H1 (cell line): ENCODE measurements around the gene OR4D11. TPM values are rescaled to one million over a fixed set of nuclear protein-coding genes. Genes with fewer than 3 reads are reported as not detected.

Experiments used
- CTCF ChIA-PET: fragments of 300-600 bp; sonication (Branson Sonifier 250); formaldehyde crosslinking; loops from one replicate; lab custom pipeline; 2021; ENCODE audit not compliant: partially characterized antibody; lab: Charles Lee
- POLR2A ChIA-PET: fragments of 300-600 bp; sonication (Branson Sonifier 250); formaldehyde crosslinking; loops from one replicate; lab custom pipeline; 2021; ENCODE audit warnings: inconsistent platforms; ENCODE audit not compliant: partially characterized antibody; lab: Charles Lee
- DNase-seq, 2 experiments: peaks; one replicate each; pipeline versions ENCODE4 v3.0.0 to v3.0.0-alpha.2; 2010 to 2022; ENCODE audit warnings: low spot score in 2 of 2, low read depth in 1 of 2, mixed read lengths in 1 of 2
- FAIRE-seq: peaks from 2 replicates; lab custom pipeline; 2011; peaks lifted over from hg19 to GRCh38; lab: Jason Lieb, UNC
- H2AFZ ChIP-seq: 2 replicates; pipeline ENCODE4 v1.8.1; 2012; ENCODE audit warnings: low read length, inconsistent platforms
- H2AK5ac ChIP-seq: 2 replicates; pipeline ENCODE4 v1.6.1; 2013; ENCODE audit warnings: low read depth, low read length
- H2BK120ac ChIP-seq: replicated peaks from 2 replicates; pipeline ENCODE3; 2013; ENCODE audit warnings: low read depth, low read length, inconsistent platforms
- H2BK12ac ChIP-seq: 2 replicates; pipeline ENCODE4 v1.6.1; 2013; ENCODE audit warnings: low read depth, low read length
- H2BK15ac ChIP-seq: 2 replicates; pipeline ENCODE4 v1.6.1; 2013; ENCODE audit warnings: low read length
- H2BK20ac ChIP-seq: 2 replicates; pipeline ENCODE4 v1.6.1; 2013; ENCODE audit warnings: low read length
- H2BK5ac ChIP-seq: 2 replicates; pipeline ENCODE4 v1.6.1; 2013; ENCODE audit warnings: low read depth, low read length
- H3K14ac ChIP-seq: 2 replicates; pipeline ENCODE4 v1.6.1; 2013; ENCODE audit warnings: inconsistent platforms; ENCODE audit not compliant: insufficient read length
- H3K18ac ChIP-seq: 2 replicates; pipeline ENCODE4 v1.6.1; 2013; ENCODE audit warnings: low read length; ENCODE audit errors: extremely low read depth
- H3K23ac ChIP-seq: 2 replicates; pipeline ENCODE4 v1.6.1; 2013; ENCODE audit warnings: inconsistent platforms; ENCODE audit not compliant: insufficient read length
- H3K23me2 ChIP-seq: 2 replicates; pipeline ENCODE4 v1.6.1; 2013; ENCODE audit warnings: low read depth, low read length
- H3K27ac ChIP-seq: 2 replicates; pipeline ENCODE4 v1.6.1; 2011; ENCODE audit warnings: low read depth, low read length, inconsistent platforms
- H3K27me3 ChIP-seq, 4 experiments: replicated peaks in 1 of 4; 1 replicate in 1 of 4; 2 replicates in 3 of 4; pipeline versions ENCODE4 v1.6.1 to v1.8.1; 2011 to 2013; ENCODE audit warnings: low read length in 3 of 4, mild to moderate bottlenecking in 3 of 4, inconsistent platforms in 2 of 4, mixed read lengths in 2 of 4, moderate library complexity in 1 of 4; ENCODE audit not compliant: control insufficient read depth in 3 of 4, insufficient read depth in 3 of 4; ENCODE audit errors: extremely low read depth in 1 of 4
- H3K36me3 ChIP-seq, 4 experiments: 2 replicates each; pipeline versions ENCODE4 v1.6.1 to v1.8.1; 2011 to 2013; ENCODE audit warnings: mild to moderate bottlenecking in 4 of 4, low read length in 3 of 4, moderate library complexity in 2 of 4, control low read depth in 1 of 4, inconsistent platforms in 1 of 4; ENCODE audit not compliant: insufficient read depth in 4 of 4, control insufficient read depth in 2 of 4
- H3K4ac ChIP-seq: replicated peaks from 2 replicates; pipeline ENCODE3; 2013; ENCODE audit warnings: low read length, low read depth, mixed read lengths, inconsistent platforms; ENCODE audit not compliant: insufficient read length
- H3K4me1 ChIP-seq, 4 experiments: replicated peaks in 1 of 4; 1 replicate in 1 of 4; 2 replicates in 3 of 4; pipeline versions ENCODE4 v1.6.1 to v1.8.1; 2011 to 2013; ENCODE audit warnings: low read length in 3 of 4, inconsistent platforms in 2 of 4, mixed read lengths in 1 of 4; ENCODE audit not compliant: insufficient read depth in 4 of 4, control insufficient read depth in 3 of 4
- H3K4me2 ChIP-seq, 2 experiments: 2 replicates each; pipeline versions ENCODE4 v1.6.1 to v1.8.1; 2011 to 2013; ENCODE audit warnings: low read depth in 2 of 2, low read length in 2 of 2, control low read depth in 1 of 2, inconsistent platforms in 1 of 2, mild to moderate bottlenecking in 1 of 2; ENCODE audit not compliant: insufficient read depth in 1 of 2
- H3K4me3 ChIP-seq, 4 experiments: fragments of 200-600, 300-600 bp in 1 of 4; sonication (generic), shearing (Covaris generic), sonication (Bioruptor Twin) in 1 of 4; 2 replicates each; pipeline versions ENCODE4 v1.5.1 to v1.8.1; 2011 to 2016; ENCODE audit warnings: low read length in 4 of 4, low read depth in 3 of 4, control low read depth in 2 of 4, inconsistent platforms in 2 of 4, mild to moderate bottlenecking in 2 of 4, mixed read lengths in 1 of 4, moderate library complexity in 1 of 4; ENCODE audit not compliant: insufficient read depth in 2 of 4; ENCODE audit errors: extremely low read depth in 1 of 4
- H3K56ac ChIP-seq: replicated peaks from 2 replicates; pipeline ENCODE3; 2013; ENCODE audit warnings: low read depth, mild to moderate bottlenecking, mixed read lengths, low read length, inconsistent platforms; ENCODE audit not compliant: insufficient read length
- H3K79me1 ChIP-seq: 2 replicates; pipeline ENCODE4 v1.6.1; 2013; ENCODE audit warnings: low read depth, low read length, control low read depth
- H3K79me2 ChIP-seq, 2 experiments: 2 replicates each; pipeline versions ENCODE4 v1.6.1 to v1.8.1; 2012 to 2013; ENCODE audit warnings: low read length in 2 of 2, mild to moderate bottlenecking in 2 of 2, inconsistent platforms in 1 of 2; ENCODE audit not compliant: insufficient read depth in 2 of 2, control insufficient read depth in 1 of 2
- H3K9ac ChIP-seq, 4 experiments: replicated peaks in 1 of 4; 1 replicate in 1 of 4; 2 replicates in 3 of 4; pipeline versions ENCODE4 v1.6.1 to v1.8.1; 2011 to 2013; ENCODE audit warnings: low read depth in 3 of 4, low read length in 3 of 4, control low read depth in 2 of 4, mild to moderate bottlenecking in 2 of 4, moderate library complexity in 2 of 4, inconsistent platforms in 1 of 4; ENCODE audit errors: extremely low read depth in 1 of 4
- H3K9me3 ChIP-seq, 2 experiments: 2 replicates each; pipeline versions ENCODE4 v1.6.1 to v1.8.1; 2012 to 2013; ENCODE audit warnings: mild to moderate bottlenecking in 2 of 2, moderate library complexity in 2 of 2, control low read depth in 1 of 2, inconsistent platforms in 1 of 2, low read depth in 1 of 2, low read length in 1 of 2, mixed read lengths in 1 of 2; ENCODE audit not compliant: insufficient read depth in 2 of 2
- H4K20me1 ChIP-seq, 2 experiments: replicated peaks in 1 of 2; 2 replicates each; pipeline versions ENCODE3 to v1.8.1; 2011 to 2013; ENCODE audit warnings: inconsistent platforms in 2 of 2, low read length in 2 of 2, mild to moderate bottlenecking in 1 of 2; ENCODE audit not compliant: insufficient read depth in 2 of 2, control insufficient read depth in 1 of 2
- H4K5ac ChIP-seq: 2 replicates; pipeline ENCODE4 v1.6.1; 2013; ENCODE audit warnings: low read length, low read depth, mixed read lengths, inconsistent platforms; ENCODE audit not compliant: insufficient read length
- H4K8ac ChIP-seq: 2 replicates; pipeline ENCODE4 v1.8.0; 2013; ENCODE audit warnings: mild to moderate bottlenecking, moderate library complexity, low read length, inconsistent platforms; ENCODE audit not compliant: insufficient read depth; ENCODE audit errors: extremely low read depth
- H4K91ac ChIP-seq: replicated peaks from 2 replicates; pipeline ENCODE3; 2013; ENCODE audit warnings: low read length, mixed read lengths, inconsistent platforms; ENCODE audit not compliant: insufficient read length
- CBX5 ChIP-seq: fragments of 300-800, 300-1000 bp; sonication (generic); IDR thresholded peaks from 2 replicates; pipeline ENCODE4 v1.7.1; 2016; ENCODE audit warnings: antibody characterized with exemption, low read length, low read depth
- CBX8 ChIP-seq: fragments of 300-800, 300-1000 bp; sonication (generic); IDR thresholded peaks from 2 replicates; pipeline ENCODE4 v1.7.1; 2016; ENCODE audit warnings: low read depth, low read length, borderline replicate concordance
- GTF2F1 ChIP-seq: IDR thresholded peaks from 2 replicates; pipeline ENCODE4 v1.6.1; 2012; ENCODE audit warnings: low read depth, low read length, improper control_type of control experiment, borderline replicate concordance
- HDAC2 ChIP-seq, 2 experiments: fragments of 300-600 bp in 1 of 2; sonication (generic) in 1 of 2; IDR thresholded peaks; 2 replicates each; pipeline ENCODE4 v1.6.1; 2011 to 2012; ENCODE audit warnings: low read depth in 2 of 2, low read length in 2 of 2, mild to moderate bottlenecking in 2 of 2, moderate library complexity in 2 of 2, borderline replicate concordance in 1 of 2, inconsistent platforms in 1 of 2
- NANOG ChIP-seq: IDR thresholded peaks from 2 replicates; pipeline ENCODE4 v1.6.1; 2011; ENCODE audit warnings: low read length, low read depth, mild to moderate bottlenecking, inconsistent platforms; ENCODE audit not compliant: insufficient read depth, poor library complexity, severe bottlenecking
- NRF1 ChIP-seq: IDR thresholded peaks from 2 replicates; pipeline ENCODE4 v1.6.1; 2011; ENCODE audit warnings: mild to moderate bottlenecking, low read depth, low read length, improper control_type of control experiment
- PHF8 ChIP-seq: fragments of 200-600 bp; sonication (generic); conservative IDR thresholded peaks from 2 replicates; pipeline ENCODE4 v1.7.1; 2012; ENCODE audit warnings: low read depth, mild to moderate bottlenecking, inconsistent platforms, low read length, moderate library complexity
- TAF7 ChIP-seq: optimal IDR thresholded peaks from 2 replicates; pipeline ENCODE3; 2011; ENCODE audit warnings: low read depth, mild to moderate bottlenecking, inconsistent platforms, low read length, moderate library complexity, borderline replicate concordance
- TCF12 ChIP-seq: IDR thresholded peaks from 2 replicates; pipeline ENCODE4 v1.6.1; 2011; ENCODE audit warnings: low read depth, mild to moderate bottlenecking, low read length
- WGBS, 2 experiments: shearing (Covaris generic) in 1 of 2; methylation state at CpG; one replicate each; pipeline versions ENCODE4 v1.1.6 to v1.1.7; 2013 to 2015; ENCODE audit warnings: low lambda C conversion rate in 2 of 2, mixed read lengths in 2 of 2, inconsistent platforms in 1 of 2, low coverage in 1 of 2, missing lambda C conversion rate in 1 of 2; ENCODE audit not compliant: insufficient replicate concordance in 2 of 2, insufficient coverage in 1 of 2, insufficient read length in 1 of 2; ENCODE audit errors: extremely low coverage in 1 of 2, missing lambda C conversion rate in 1 of 2; 5-methylcytosine and 5-hydroxymethylcytosine counted together
- polyA plus RNA-seq, 7 experiments: library from polyadenylated mRNA; depleted of rRNA in 3 of 7; stranded (reverse) in 5 of 7; unstranded in 2 of 7; fragments of >200 nt in 5 of 7; fragments of 200-250 nt in 2 of 7; gene quantifications; 1 replicate in 5 of 7; 2 replicates in 1 of 7; 4 replicates in 1 of 7; pipeline versions ENCODE4 v1.2.1 to v1.2.3, GENCODE V29; 2011 to 2013; ENCODE audit warnings: missing spikeins in 2 of 7, mixed read lengths in 2 of 7
- total RNA-seq: library from RNA; stranded (reverse); fragmentation: NEBNext Ultra II Directional; extraction: Animal tissue kit (Norgen Biotek cat#: 25700); gene quantifications from 2 replicates; pipeline ENCODE4 v1.2.1, GENCODE V29; 2021
- TF ChIP-seq, protein P1 (sequence below): IDR thresholded peaks from 2 replicates; pipeline ENCODE4 v1.6.1; 2012; ENCODE audit warnings: low read length, inconsistent platforms
- TF ChIP-seq, protein P2 (sequence below): IDR thresholded peaks from 2 replicates; pipeline ENCODE4 v1.6.1; 2012; ENCODE audit warnings: inconsistent platforms

The OR4D11 gene
- total and polyA plus RNA-seq, 2 of the 8 experiments (the other 6 are each of a cell fraction or from before 2014, with no cell fraction given), result not detected

DNA sequence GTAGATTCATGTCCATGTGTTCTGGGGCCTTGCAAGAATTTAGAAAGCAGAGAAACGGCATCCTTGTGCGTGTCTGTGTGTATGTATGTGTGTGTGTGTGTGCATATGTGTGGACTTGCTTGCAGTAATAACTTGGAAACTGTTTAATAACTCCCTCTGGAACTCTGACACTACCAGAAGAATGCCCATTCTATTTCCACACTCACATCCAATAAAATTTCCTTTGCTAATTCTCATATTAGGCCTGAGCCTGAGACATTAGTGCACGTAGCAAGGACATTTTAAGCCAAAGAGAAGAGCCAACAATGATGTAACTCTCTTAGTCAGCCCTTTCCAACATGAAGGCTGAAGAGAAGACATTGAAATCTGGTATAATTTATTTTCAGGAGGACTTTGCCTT is 43.5 kb upstream of the OR4D11 start:
- CTCF ChIA-PET, result no interaction called here
- H3K23me2 ChIP-seq, result no peaks in the 10 kb centered on the region; the same call in 1 of the 2 replicates
- TF ChIP-seq NRF1 (no peak), CBX8 (no peak), NANOG (no peak), PHF8 (no peak), HDAC2 (IDR thresholded peaks at IDR 0.05; ENCODE audit: borderline replicate concordance in 1 of 2, low read depth in 2 of 2, low read length in 2 of 2) (no peak), GTF2F1 (no peak), CBX5 (no peak), TAF7 (no peak), TCF12 (no peak)
- TF ChIP-seq, protein P1, sequence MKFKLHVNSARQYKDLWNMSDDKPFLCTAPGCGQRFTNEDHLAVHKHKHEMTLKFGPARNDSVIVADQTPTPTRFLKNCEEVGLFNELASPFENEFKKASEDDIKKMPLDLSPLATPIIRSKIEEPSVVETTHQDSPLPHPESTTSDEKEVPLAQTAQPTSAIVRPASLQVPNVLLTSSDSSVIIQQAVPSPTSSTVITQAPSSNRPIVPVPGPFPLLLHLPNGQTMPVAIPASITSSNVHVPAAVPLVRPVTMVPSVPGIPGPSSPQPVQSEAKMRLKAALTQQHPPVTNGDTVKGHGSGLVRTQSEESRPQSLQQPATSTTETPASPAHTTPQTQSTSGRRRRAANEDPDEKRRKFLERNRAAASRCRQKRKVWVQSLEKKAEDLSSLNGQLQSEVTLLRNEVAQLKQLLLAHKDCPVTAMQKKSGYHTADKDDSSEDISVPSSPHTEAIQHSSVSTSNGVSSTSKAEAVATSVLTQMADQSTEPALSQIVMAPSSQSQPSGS, result no peak
- TF ChIP-seq, protein P2, sequence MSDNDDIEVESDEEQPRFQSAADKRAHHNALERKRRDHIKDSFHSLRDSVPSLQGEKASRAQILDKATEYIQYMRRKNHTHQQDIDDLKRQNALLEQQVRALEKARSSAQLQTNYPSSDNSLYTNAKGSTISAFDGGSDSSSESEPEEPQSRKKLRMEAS, result no peak

More for the DNA sequence above, 43.5 kb upstream of the OR4D11 start:
- H3K18ac ChIP-seq, result no peak overlapping the region
- no peak overlapping the region for H3K9ac ChIP-seq
- no peaks in the 10 kb centered on the region for H3K36me3 ChIP-seq
- no peak overlapping the region for H2BK5ac ChIP-seq
- H3K79me2 ChIP-seq, result no peaks in the 10 kb centered on the region
- H3K27ac ChIP-seq, result no peak overlapping the region
- H3K4me2 ChIP-seq, result no peak overlapping the region
- H3K14ac ChIP-seq, result no peak overlapping the region
- no peaks in the 10 kb centered on the region for H3K27me3 ChIP-seq
- no peaks in the 10 kb centered on the region; a peak in 1 of 4 replicates for H3K9me3 ChIP-seq
- no peak overlapping the region for H3K4me3 ChIP-seq
- H3K56ac ChIP-seq, result no peak overlapping the region
- H4K20me1 ChIP-seq, result no peaks in the 10 kb centered on the region
- FAIRE-seq (no peak), DNase-seq (no peak)
- no peak overlapping the region for H2BK15ac ChIP-seq
- POLR2A ChIA-PET, result no interaction called here
- no peaks in the 10 kb centered on the region for H3K79me1 ChIP-seq
- H3K23ac ChIP-seq, result no peak overlapping the region
- no peak overlapping the region for H2AK5ac ChIP-seq
- no peak overlapping the region for H4K8ac ChIP-seq
- no peak overlapping the region for H2AFZ ChIP-seq
- H3K4me1 ChIP-seq, result peaks cover 0 to 3% (median 0%) of the 10 kb centered on the region in 4 experiments; a peak in 1 of 7 replicates
- H2BK20ac ChIP-seq, result no peak overlapping the region
- H3K4ac ChIP-seq, result no peak overlapping the region
- no peak overlapping the region for H2BK12ac ChIP-seq
- H4K5ac ChIP-seq, result no peak overlapping the region
- H4K91ac ChIP-seq, result no peak overlapping the region
- no peak overlapping the region for H2BK120ac ChIP-seq
- WGBS, 2 experiments, result 83% methylated on average over 3 of the region's 3 CpGs; no CpG with 5 or more reads in 1 of the 2 experiments
